Measurements from ENCODE around the gene CCDC28A.
"Not testable (repeated sequence)": the region's sequence is repeated elsewhere in the genome, so short reads cannot be mapped to it uniquely, and the experiment has no call there.

CCDC28A gene

DNA sequence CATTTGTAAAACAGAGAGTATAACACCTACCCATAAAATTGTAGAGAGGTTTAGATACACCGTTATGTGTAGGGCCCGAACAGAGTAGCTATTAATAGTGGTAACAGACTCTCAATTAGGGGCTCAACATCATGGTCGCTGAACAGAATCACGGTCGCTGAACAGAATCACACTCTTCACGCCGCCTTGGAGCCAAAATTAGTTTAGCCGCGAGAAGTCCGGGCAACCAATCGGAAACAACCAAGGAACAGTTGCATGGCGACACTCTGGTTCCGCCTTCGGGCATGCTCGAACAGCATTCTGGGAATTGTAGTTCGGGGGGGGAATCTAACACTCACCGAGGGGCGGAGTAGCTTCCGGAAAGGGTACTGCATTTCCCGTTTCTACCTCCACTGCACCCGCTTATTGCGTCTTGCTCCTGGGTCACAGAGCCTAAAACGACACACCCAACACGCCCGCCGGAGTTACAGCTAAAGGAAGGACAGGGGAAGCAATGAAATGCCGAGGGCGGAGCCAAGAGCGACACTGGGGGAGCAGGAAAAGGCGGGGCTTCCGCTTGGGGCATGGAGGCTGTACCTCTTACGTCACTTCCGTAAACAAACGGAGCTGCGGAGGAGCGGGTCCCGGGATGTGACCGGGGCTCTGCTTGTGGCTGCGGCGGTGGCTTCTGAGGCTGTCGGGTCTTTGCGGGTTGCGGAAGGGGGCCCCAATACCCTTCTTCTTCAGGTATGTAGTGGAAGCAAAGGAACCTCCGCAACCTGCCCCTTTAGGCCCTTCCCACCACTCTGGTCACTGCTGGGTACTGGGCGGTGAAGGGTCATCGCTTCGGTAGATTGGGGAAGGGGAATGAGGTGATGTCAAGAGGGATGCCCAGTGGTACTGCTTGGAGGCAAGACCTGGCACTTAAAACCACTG, at the start of gene CCDC28A:
CCDC28A (plus strand) TSS at position 593 of the 915 bp plus-strand sequence. CDS start 2,352 bp downstream, outside the sequence.
- TF ChIP-seq, protein P1, sequence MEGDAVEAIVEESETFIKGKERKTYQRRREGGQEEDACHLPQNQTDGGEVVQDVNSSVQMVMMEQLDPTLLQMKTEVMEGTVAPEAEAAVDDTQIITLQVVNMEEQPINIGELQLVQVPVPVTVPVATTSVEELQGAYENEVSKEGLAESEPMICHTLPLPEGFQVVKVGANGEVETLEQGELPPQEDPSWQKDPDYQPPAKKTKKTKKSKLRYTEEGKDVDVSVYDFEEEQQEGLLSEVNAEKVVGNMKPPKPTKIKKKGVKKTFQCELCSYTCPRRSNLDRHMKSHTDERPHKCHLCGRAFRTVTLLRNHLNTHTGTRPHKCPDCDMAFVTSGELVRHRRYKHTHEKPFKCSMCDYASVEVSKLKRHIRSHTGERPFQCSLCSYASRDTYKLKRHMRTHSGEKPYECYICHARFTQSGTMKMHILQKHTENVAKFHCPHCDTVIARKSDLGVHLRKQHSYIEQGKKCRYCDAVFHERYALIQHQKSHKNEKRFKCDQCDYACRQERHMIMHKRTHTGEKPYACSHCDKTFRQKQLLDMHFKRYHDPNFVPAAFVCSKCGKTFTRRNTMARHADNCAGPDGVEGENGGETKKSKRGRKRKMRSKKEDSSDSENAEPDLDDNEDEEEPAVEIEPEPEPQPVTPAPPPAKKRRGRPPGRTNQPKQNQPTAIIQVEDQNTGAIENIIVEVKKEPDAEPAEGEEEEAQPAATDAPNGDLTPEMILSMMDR (IDR thresholded peaks at IDR 0.05; ENCODE audit: low read depth, low read length, missing control alignments), result no peak
- DNase-seq (ENCODE audit: extremely low read depth, low read depth), result peak; percentile 91
- peak within 1 kb of the TSS; percentile 61 for H3K4me3 ChIP-seq (replicated peaks; ENCODE audit: low read depth, low read length)

DNA sequence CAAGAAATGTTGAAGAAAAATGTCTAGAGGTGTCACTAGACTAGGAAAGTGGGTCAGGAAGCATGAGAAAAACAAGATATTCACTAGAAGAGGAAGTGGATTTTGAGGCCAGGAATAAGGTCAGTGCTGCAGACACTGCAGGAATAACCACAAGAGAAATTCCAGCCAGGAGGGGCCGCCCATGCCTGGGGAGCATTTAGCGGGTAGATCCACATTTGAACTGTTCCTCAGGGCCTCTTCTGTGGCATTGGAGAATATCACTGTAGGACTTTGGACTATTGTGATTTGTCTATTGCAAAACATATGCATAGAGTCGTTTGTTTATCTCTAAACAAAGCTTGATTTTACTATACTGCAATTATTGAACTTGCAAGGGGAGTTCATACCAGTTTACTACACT, 49.6 kb upstream of the CCDC28A start:
- DNase-seq (ENCODE audit: extremely low read depth, low read depth), result no peak
- TF ChIP-seq, protein P1 (IDR thresholded peaks at IDR 0.05; ENCODE audit: low read depth, low read length, missing control alignments), result no peak
- no peak overlapping the region for H3K4me3 ChIP-seq (replicated peaks; ENCODE audit: low read depth, low read length)

DNA sequence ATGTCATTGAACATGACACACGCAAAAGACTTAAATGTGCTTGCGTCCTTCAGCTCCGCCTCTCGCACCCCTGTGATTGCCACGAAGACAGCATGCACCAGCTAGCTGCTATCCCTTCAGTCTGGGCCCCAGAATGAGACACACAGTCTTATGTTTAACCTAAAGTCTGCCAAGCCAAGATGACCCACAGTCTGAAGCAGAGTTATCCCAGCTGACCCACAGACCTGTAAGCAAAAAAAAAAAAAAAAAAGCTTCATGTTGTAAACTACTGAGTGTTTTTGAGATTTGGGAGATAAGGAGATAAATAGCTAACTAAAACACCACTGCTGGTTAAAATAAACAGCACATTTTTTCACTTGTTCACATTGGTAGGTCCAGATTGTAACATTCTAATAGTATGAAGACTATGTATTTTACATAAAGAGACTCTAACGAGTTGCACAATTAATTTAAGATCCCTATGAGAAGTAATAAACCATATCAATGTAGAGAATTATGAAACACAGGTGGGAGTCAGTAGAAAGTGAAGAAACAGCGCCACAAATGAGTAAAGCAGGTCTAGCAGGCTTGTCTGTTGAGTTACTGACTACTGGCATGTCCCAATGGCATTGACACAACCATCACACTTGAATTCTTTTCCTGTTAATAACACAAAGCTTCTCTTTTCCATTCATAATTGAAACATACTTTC, 47.4 kb upstream of the CCDC28A start:
- DNase-seq (ENCODE audit: extremely low read depth, low read depth), result no peak
- TF ChIP-seq, protein P1 (IDR thresholded peaks at IDR 0.05; ENCODE audit: low read depth, low read length, missing control alignments), result no peak
- no peak overlapping the region for H3K4me3 ChIP-seq (replicated peaks; ENCODE audit: low read depth, low read length)

DNA sequence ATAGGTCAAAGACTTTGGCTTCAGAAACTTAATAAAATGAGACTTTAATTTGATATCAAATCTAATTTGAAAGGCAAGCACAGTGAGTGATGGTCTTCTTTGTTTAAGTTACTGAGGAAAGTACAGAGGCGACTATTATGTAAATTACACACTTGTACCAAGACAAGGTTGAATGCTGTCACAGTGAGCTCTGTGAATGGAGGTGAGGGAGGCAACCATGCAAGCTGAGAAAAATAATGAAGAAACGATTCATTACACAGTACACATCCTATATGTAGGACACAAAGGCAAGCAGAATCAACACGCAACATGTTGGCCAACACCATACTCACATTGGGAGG, 46.8 kb upstream of the CCDC28A start:
- TF ChIP-seq, protein P1 (IDR thresholded peaks at IDR 0.05; ENCODE audit: low read depth, low read length, missing control alignments), result no peak
- no peak overlapping the region for H3K4me3 ChIP-seq (replicated peaks; ENCODE audit: low read depth, low read length)

DNA sequence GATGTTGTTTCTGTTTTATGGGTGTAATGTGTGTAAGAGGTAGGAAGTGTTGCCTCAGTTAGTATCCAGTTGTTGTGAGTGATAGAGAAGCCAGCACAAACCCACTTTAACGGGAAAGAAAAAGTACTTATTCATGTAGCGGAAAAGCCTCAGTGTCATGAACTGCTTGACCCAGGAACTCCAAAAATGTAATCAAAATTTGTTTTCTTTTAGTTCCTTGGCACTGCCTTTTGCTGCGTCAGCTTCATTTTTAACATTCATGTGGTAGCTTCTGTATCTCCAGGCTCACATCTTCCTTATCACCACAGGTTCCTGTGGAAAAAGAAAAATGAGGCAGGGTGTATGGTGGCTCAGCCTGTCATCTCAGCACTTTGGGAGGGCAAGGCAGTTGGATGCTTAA, 46.4 kb upstream of the CCDC28A start:
- H3K4me3 ChIP-seq (replicated peaks; ENCODE audit: low read depth, low read length), result no peak overlapping the region
- DNase-seq (ENCODE audit: extremely low read depth, low read depth), result no peak
- TF ChIP-seq, protein P1 (IDR thresholded peaks at IDR 0.05; ENCODE audit: low read depth, low read length, missing control alignments), result no peak

More for the DNA sequence above, 46.8 kb upstream of the CCDC28A start:
- no peak for DNase-seq (ENCODE audit: extremely low read depth, low read depth)

DNA sequence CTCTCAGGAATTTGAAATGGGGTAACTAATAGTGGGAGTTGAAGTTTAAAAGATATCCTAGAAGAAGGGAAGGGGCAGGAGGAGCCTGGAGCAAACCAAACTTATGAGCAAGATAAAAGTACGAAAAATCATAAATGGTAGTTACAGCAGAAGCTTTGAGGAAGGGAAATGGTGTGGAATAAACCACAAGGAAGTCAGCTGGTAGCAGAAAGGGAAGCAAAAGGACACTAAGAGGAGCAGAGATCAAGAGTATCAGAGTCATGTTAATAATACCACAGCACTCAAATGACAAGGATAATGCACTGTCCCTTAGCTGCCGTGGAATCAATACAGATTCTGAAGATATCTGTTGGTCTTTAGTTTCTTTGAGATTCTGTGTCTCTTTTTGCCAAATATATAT, 44.9 kb upstream of the CCDC28A start:
- H3K4me3 ChIP-seq (replicated peaks; ENCODE audit: low read depth, low read length), result no peak overlapping the region
- TF ChIP-seq, protein P1 (IDR thresholded peaks at IDR 0.05; ENCODE audit: low read depth, low read length, missing control alignments), result no peak
- no peak for DNase-seq (ENCODE audit: extremely low read depth, low read depth)

DNA sequence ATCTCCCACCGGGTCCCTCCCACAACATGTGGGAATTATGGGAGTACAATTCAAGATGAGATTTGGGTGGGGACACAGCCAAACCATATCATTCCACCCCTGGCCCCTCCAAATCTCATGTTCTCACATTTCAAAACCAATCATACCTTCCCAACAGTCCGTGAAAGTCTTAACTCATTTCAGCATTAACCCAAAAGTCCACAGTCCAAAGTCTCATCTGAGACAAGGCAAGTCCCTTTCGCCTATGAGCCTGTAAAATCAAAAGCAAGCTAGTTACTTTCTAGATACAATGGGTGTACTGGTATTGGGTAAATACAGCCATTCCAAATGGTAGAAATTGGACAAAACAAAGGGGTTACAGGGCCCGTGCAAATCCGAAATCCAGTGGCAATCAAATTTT, 43.5 kb upstream of the CCDC28A start:
- H3K4me3 ChIP-seq (replicated peaks; ENCODE audit: low read depth, low read length); DNase-seq (ENCODE audit: extremely low read depth, low read depth): not testable (repeated sequence)

Data from HFF-Myc (cell line).